ENCODE results near the gene XRRA1.
"Not testable (repeated sequence)": the region's sequence is repeated elsewhere in the genome, so short reads cannot be mapped to it uniquely, and the experiment has no call there.

Gene XRRA1

GRCh38 chr11:74846770-74847169 lies 102.1 kb downstream of the XRRA1 start:
- H3K36me3 Mint-ChIP-seq (ENCODE audit: low read depth) = peaks cover 83% of the 10 kb centered on the region
- no peak overlapping the region for H3K27ac Mint-ChIP-seq
- intact Hi-C loops (cut with micrococcal nuclease) = no loop called here
- no peak overlapping the region for H3K4me3 Mint-ChIP-seq
- H3K4me1 Mint-ChIP-seq (ENCODE audit: low read depth) = peaks cover 21% of the 10 kb centered on the region
- no peaks in the 10 kb centered on the region for H3K27me3 Mint-ChIP-seq
- H3K9me3 Mint-ChIP-seq = no peaks in the 10 kb centered on the region

GRCh38 chr11:74845978-74846517 lies 102.8 kb downstream of the XRRA1 start:
- no peaks in the 10 kb centered on the region for H3K9me3 Mint-ChIP-seq
- H3K36me3 Mint-ChIP-seq (ENCODE audit: low read depth) = peaks cover 83% of the 10 kb centered on the region
- intact Hi-C loops (cut with micrococcal nuclease) = no loop called here
- H3K4me3 Mint-ChIP-seq = no peak overlapping the region
- H3K27ac Mint-ChIP-seq = no peak overlapping the region
- H3K4me1 Mint-ChIP-seq (ENCODE audit: low read depth) = peaks cover 21% of the 10 kb centered on the region
- H3K27me3 Mint-ChIP-seq = no peaks in the 10 kb centered on the region

- intact Hi-C loops (cut with micrococcal nuclease) = no loop called here
- Mint-ChIP-seq H3K27ac (no peak overlapping the region), H3K9me3 (no peaks in the 10 kb centered on the region), H3K36me3 (ENCODE audit: low read depth) (peaks cover 82% of the 10 kb centered on the region), H3K4me1 (ENCODE audit: low read depth) (peaks cover 21% of the 10 kb centered on the region), H3K27me3 (no peaks in the 10 kb centered on the region), H3K4me3 (no peak overlapping the region)
These were observed 104.0 kb downstream of the XRRA1 start for GRCh38 chr11:74844865-74845264.

- H3K27ac Mint-ChIP-seq = no peak overlapping the region
- intact Hi-C loops (cut with micrococcal nuclease) = no loop called here
- H3K4me1 Mint-ChIP-seq (ENCODE audit: low read depth) = peaks cover 27% of the 10 kb centered on the region
- H3K9me3 Mint-ChIP-seq = no peaks in the 10 kb centered on the region
- H3K4me3 Mint-ChIP-seq = no peak overlapping the region
- no peaks in the 10 kb centered on the region for H3K27me3 Mint-ChIP-seq
- H3K36me3 Mint-ChIP-seq (ENCODE audit: low read depth) = peaks cover 85% of the 10 kb centered on the region
These were observed 104.8 kb downstream of the XRRA1 start for GRCh38 chr11:74844072-74844471.

GRCh38 chr11:74842967-74843366 lies 105.9 kb downstream of the XRRA1 start:
- Mint-ChIP-seq H3K4me3 (no peak overlapping the region), H3K27ac (no peak overlapping the region), H3K9me3 (no peaks in the 10 kb centered on the region), H3K4me1 (ENCODE audit: low read depth) (peaks cover 36% of the 10 kb centered on the region), H3K27me3 (no peaks in the 10 kb centered on the region), H3K36me3 (ENCODE audit: low read depth) (peaks cover 88% of the 10 kb centered on the region)
- intact Hi-C loops (cut with micrococcal nuclease) = no loop called here

- H3K4me1 Mint-ChIP-seq (ENCODE audit: low read depth) = peaks cover 20% of the 10 kb centered on the region
- no peak overlapping the region for H3K4me3 Mint-ChIP-seq
- H3K27me3 Mint-ChIP-seq = no peaks in the 10 kb centered on the region
- H3K27ac Mint-ChIP-seq = peak overlapping the region; percentile 46
- H3K9me3 Mint-ChIP-seq = no peaks in the 10 kb centered on the region
- peaks cover 93% of the 10 kb centered on the region for H3K36me3 Mint-ChIP-seq (ENCODE audit: low read depth)
- intact Hi-C loops (cut with micrococcal nuclease) = no loop called here
These were observed 108.4 kb downstream of the XRRA1 start for GRCh38 chr11:74840486-74840885.

- Mint-ChIP-seq H3K27me3 (no peaks in the 10 kb centered on the region), H3K9me3 (no peaks in the 10 kb centered on the region), H3K4me3 (no peak overlapping the region), H3K4me1 (ENCODE audit: low read depth) (peaks cover 17% of the 10 kb centered on the region), H3K27ac (peak overlapping the region; percentile 46), H3K36me3 (ENCODE audit: low read depth) (peaks cover 93% of the 10 kb centered on the region)
- intact Hi-C loops (cut with micrococcal nuclease) = no loop called here
These were observed 108.9 kb downstream of the XRRA1 start for GRCh38 chr11:74839971-74840370.

GRCh38 chr11:74839446-74839845 lies 109.4 kb downstream of the XRRA1 start:
- no peak overlapping the region for H3K4me3 Mint-ChIP-seq
- no peaks in the 10 kb centered on the region for H3K27me3 Mint-ChIP-seq
- peaks cover 17% of the 10 kb centered on the region for H3K4me1 Mint-ChIP-seq (ENCODE audit: low read depth)
- intact Hi-C loops (cut with micrococcal nuclease) = no loop called here
- H3K9me3 Mint-ChIP-seq = no peaks in the 10 kb centered on the region
- H3K36me3 Mint-ChIP-seq (ENCODE audit: low read depth) = peaks cover 95% of the 10 kb centered on the region
- peak overlapping the region; percentile 46 for H3K27ac Mint-ChIP-seq

GRCh38 chr11:74838188-74838587 lies 110.7 kb downstream of the XRRA1 start:
- Mint-ChIP-seq H3K27ac (no peak overlapping the region), H3K36me3 (ENCODE audit: low read depth) (peaks cover 95% of the 10 kb centered on the region)

GRCh38 chr11:74837191-74837590 lies 111.7 kb downstream of the XRRA1 start:
- no peak overlapping the region for H3K4me3 Mint-ChIP-seq
- H3K36me3 Mint-ChIP-seq (ENCODE audit: low read depth) = peaks cover 95% of the 10 kb centered on the region
- H3K27ac Mint-ChIP-seq = no peak overlapping the region
- H3K27me3 Mint-ChIP-seq = no peaks in the 10 kb centered on the region
- peaks cover 17% of the 10 kb centered on the region for H3K4me1 Mint-ChIP-seq (ENCODE audit: low read depth)
- no peaks in the 10 kb centered on the region for H3K9me3 Mint-ChIP-seq
- intact Hi-C loops (cut with micrococcal nuclease) = no loop called here

More at GRCh38 chr11:74838188-74838587, 110.7 kb downstream of the XRRA1 start:
- intact Hi-C loops (cut with micrococcal nuclease) = no loop called here
- peaks cover 17% of the 10 kb centered on the region for H3K4me1 Mint-ChIP-seq (ENCODE audit: low read depth)
- no peaks in the 10 kb centered on the region for H3K9me3 Mint-ChIP-seq
- H3K4me3 Mint-ChIP-seq = no peak overlapping the region
- no peaks in the 10 kb centered on the region for H3K27me3 Mint-ChIP-seq

GRCh38 chr11:74826901-74827300 lies 122.0 kb downstream of the XRRA1 start:
- Mint-ChIP-seq H3K27me3 (no peaks in the 10 kb centered on the region), H3K36me3 (ENCODE audit: low read depth) (peaks cover 93% of the 10 kb centered on the region), H3K9me3 (peaks cover 52% of the 10 kb centered on the region), H3K27ac (no peak overlapping the region), H3K4me1 (ENCODE audit: low read depth) (no peaks in the 10 kb centered on the region), H3K4me3 (no peak overlapping the region)
- intact Hi-C loops (cut with micrococcal nuclease) = no loop called here

- H3K4me1 Mint-ChIP-seq (ENCODE audit: low read depth); H3K27me3 Mint-ChIP-seq: not testable (repeated sequence)
- peaks cover 54% of the 10 kb centered on the region for H3K9me3 Mint-ChIP-seq
These were observed 123.3 kb downstream of the XRRA1 start for GRCh38 chr11:74825596-74825995.

GRCh38 chr11:74824285-74824982 lies 124.5 kb downstream of the XRRA1 start:
- peaks cover 94% of the 10 kb centered on the region for H3K36me3 Mint-ChIP-seq (ENCODE audit: low read depth)
- no peak overlapping the region for H3K27ac Mint-ChIP-seq
- peaks cover 8% of the 10 kb centered on the region for H3K4me1 Mint-ChIP-seq (ENCODE audit: low read depth)
- no peak overlapping the region for H3K4me3 Mint-ChIP-seq
- H3K9me3 Mint-ChIP-seq = peaks cover 61% of the 10 kb centered on the region
- H3K27me3 Mint-ChIP-seq = no peaks in the 10 kb centered on the region
- intact Hi-C loops (cut with micrococcal nuclease) = no loop called here

More at GRCh38 chr11:74825596-74825995, 123.3 kb downstream of the XRRA1 start:
- H3K27ac Mint-ChIP-seq; intact Hi-C loops (cut with micrococcal nuclease); H3K4me3 Mint-ChIP-seq: not testable (repeated sequence)
- H3K36me3 Mint-ChIP-seq (ENCODE audit: low read depth) = peaks cover 94% of the 10 kb centered on the region

- H3K4me1 Mint-ChIP-seq (ENCODE audit: low read depth) = peaks cover 14% of the 10 kb centered on the region
These were observed 126.7 kb downstream of the XRRA1 start for GRCh38 chr11:74822170-74822569.

GRCh38 chr11:74820763-74821162 lies 128.1 kb downstream of the XRRA1 start:
- Mint-ChIP-seq H3K4me3 (no peak overlapping the region), H3K9me3 (peaks cover 34% of the 10 kb centered on the region), H3K27me3 (no peaks in the 10 kb centered on the region), H3K4me1 (ENCODE audit: low read depth) (peaks cover 14% of the 10 kb centered on the region), H3K36me3 (ENCODE audit: low read depth) (peaks cover 94% of the 10 kb centered on the region), H3K27ac (no peak overlapping the region)
- intact Hi-C loops (cut with micrococcal nuclease) = no loop called here

More at GRCh38 chr11:74822170-74822569, 126.7 kb downstream of the XRRA1 start:
- Mint-ChIP-seq H3K4me3 (no peak overlapping the region), H3K36me3 (ENCODE audit: low read depth) (peaks cover 95% of the 10 kb centered on the region), H3K27ac (no peak overlapping the region), H3K9me3 (peaks cover 48% of the 10 kb centered on the region), H3K27me3 (no peaks in the 10 kb centered on the region)
- intact Hi-C loops (cut with micrococcal nuclease) = no loop called here
